GM12801 (cell line): ENCODE data around the gene RAD51C.

Experiments
- CTCF ChIP-seq: IDR thresholded peaks from one replicate; pipeline ENCODE4 v1.5.1; 2011; ENCODE audit warnings: control low read depth; ENCODE audit not compliant: insufficient read length; ENCODE audit errors: extremely low read depth

RAD51C gene

GRCh38 chr17:58734040-58734439 lies 41.6 kb downstream of the RAD51C start:
- TF ChIP-seq CTCF, result no peak

GRCh38 chr17:58734811-58735210 lies 42.4 kb downstream of the RAD51C start:
- no peak for TF ChIP-seq CTCF

GRCh38 chr17:58741121-58741625 lies 48.8 kb downstream of the RAD51C start:
- TF ChIP-seq CTCF, result no peak

- TF ChIP-seq CTCF, result no peak
Measured at GRCh38 chr17:58747674-58748073, 55.3 kb downstream of the RAD51C start.

- TF ChIP-seq CTCF, result no peak
Measured at GRCh38 chr17:58753026-58753425, 60.6 kb downstream of the RAD51C start.

GRCh38 chr17:58755269-58755576 lies 62.8 kb downstream of the RAD51C start:
- TF ChIP-seq CTCF, result no peak

- no peak for TF ChIP-seq CTCF
Measured at GRCh38 chr17:58755577-58756245, 63.3 kb downstream of the RAD51C start, which contains the start of gene PPM1E. Gene PPM1E (plus strand): TSS chr17:58755854.
